ENCODE results near the gene NATD1. TPM values are rescaled to one million over a fixed set of nuclear protein-coding genes. Genes with fewer than 3 reads are reported as not detected.

The NATD1 gene
- total and polyA plus RNA-seq, 2 of the 8 experiments (the other 6 are each of a cell fraction or from before 2014, with no cell fraction given) = 5.4 to 8.4 TPM

GRCh38 chr17:21275047-21275578 lies 21.9 kb upstream of the NATD1 start (continued):
- TF ChIP-seq, protein P1, sequence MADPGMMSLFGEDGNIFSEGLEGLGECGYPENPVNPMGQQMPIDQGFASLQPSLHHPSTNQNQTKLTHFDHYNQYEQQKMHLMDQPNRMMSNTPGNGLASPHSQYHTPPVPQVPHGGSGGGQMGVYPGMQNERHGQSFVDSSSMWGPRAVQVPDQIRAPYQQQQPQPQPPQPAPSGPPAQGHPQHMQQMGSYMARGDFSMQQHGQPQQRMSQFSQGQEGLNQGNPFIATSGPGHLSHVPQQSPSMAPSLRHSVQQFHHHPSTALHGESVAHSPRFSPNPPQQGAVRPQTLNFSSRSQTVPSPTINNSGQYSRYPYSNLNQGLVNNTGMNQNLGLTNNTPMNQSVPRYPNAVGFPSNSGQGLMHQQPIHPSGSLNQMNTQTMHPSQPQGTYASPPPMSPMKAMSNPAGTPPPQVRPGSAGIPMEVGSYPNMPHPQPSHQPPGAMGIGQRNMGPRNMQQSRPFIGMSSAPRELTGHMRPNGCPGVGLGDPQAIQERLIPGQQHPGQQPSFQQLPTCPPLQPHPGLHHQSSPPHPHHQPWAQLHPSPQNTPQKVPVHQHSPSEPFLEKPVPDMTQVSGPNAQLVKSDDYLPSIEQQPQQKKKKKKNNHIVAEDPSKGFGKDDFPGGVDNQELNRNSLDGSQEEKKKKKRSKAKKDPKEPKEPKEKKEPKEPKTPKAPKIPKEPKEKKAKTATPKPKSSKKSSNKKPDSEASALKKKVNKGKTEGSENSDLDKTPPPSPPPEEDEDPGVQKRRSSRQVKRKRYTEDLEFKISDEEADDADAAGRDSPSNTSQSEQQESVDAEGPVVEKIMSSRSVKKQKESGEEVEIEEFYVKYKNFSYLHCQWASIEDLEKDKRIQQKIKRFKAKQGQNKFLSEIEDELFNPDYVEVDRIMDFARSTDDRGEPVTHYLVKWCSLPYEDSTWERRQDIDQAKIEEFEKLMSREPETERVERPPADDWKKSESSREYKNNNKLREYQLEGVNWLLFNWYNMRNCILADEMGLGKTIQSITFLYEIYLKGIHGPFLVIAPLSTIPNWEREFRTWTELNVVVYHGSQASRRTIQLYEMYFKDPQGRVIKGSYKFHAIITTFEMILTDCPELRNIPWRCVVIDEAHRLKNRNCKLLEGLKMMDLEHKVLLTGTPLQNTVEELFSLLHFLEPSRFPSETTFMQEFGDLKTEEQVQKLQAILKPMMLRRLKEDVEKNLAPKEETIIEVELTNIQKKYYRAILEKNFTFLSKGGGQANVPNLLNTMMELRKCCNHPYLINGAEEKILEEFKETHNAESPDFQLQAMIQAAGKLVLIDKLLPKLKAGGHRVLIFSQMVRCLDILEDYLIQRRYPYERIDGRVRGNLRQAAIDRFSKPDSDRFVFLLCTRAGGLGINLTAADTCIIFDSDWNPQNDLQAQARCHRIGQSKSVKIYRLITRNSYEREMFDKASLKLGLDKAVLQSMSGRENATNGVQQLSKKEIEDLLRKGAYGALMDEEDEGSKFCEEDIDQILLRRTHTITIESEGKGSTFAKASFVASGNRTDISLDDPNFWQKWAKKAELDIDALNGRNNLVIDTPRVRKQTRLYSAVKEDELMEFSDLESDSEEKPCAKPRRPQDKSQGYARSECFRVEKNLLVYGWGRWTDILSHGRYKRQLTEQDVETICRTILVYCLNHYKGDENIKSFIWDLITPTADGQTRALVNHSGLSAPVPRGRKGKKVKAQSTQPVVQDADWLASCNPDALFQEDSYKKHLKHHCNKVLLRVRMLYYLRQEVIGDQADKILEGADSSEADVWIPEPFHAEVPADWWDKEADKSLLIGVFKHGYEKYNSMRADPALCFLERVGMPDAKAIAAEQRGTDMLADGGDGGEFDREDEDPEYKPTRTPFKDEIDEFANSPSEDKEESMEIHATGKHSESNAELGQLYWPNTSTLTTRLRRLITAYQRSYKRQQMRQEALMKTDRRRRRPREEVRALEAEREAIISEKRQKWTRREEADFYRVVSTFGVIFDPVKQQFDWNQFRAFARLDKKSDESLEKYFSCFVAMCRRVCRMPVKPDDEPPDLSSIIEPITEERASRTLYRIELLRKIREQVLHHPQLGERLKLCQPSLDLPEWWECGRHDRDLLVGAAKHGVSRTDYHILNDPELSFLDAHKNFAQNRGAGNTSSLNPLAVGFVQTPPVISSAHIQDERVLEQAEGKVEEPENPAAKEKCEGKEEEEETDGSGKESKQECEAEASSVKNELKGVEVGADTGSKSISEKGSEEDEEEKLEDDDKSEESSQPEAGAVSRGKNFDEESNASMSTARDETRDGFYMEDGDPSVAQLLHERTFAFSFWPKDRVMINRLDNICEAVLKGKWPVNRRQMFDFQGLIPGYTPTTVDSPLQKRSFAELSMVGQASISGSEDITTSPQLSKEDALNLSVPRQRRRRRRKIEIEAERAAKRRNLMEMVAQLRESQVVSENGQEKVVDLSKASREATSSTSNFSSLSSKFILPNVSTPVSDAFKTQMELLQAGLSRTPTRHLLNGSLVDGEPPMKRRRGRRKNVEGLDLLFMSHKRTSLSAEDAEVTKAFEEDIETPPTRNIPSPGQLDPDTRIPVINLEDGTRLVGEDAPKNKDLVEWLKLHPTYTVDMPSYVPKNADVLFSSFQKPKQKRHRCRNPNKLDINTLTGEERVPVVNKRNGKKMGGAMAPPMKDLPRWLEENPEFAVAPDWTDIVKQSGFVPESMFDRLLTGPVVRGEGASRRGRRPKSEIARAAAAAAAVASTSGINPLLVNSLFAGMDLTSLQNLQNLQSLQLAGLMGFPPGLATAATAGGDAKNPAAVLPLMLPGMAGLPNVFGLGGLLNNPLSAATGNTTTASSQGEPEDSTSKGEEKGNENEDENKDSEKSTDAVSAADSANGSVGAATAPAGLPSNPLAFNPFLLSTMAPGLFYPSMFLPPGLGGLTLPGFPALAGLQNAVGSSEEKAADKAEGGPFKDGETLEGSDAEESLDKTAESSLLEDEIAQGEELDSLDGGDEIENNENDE (IDR thresholded peaks at IDR 0.05; ENCODE audit: insufficient replicate concordance, low read length) = no peak
- no peak for TF ChIP-seq CBX8 (IDR thresholded peaks at IDR 0.05; ENCODE audit: borderline replicate concordance, low read depth, low read length)
- TF ChIP-seq SIX5 (IDR thresholded peaks at IDR 0.05; ENCODE audit: low read depth, low read length) = no peak
- TF ChIP-seq HDAC6 (IDR thresholded peaks at IDR 0.05; ENCODE audit: low read depth, low read length) = no peak
- TF ChIP-seq RBBP5 (IDR thresholded peaks at IDR 0.05; ENCODE audit: borderline replicate concordance, low read depth, low read length) = no peak
- TF ChIP-seq POLR2A (IDR thresholded peaks at IDR 0.05; ENCODE audit: control extremely low read depth in 1 of 2, low read depth in 2 of 2, low read length in 2 of 2) = no peak
- no peak for TF ChIP-seq BRCA1 (IDR thresholded peaks at IDR 0.05; ENCODE audit: low read depth, low read length)
- no peak for TF ChIP-seq ZNF274 (IDR thresholded peaks at IDR 0.05; ENCODE audit: borderline replicate concordance, extremely low read depth, low read length)
- no peak for TF ChIP-seq RFX5 (IDR thresholded peaks at IDR 0.05; ENCODE audit: borderline replicate concordance, low read depth, low read length)
